Duodenal mucosa (tissue), 2 donors: ENCODE data around the gene GPC5.

ENCODE experiments used
- H3K27ac ChIP-seq: one replicate; pipeline ENCODE4 v1.7.0; 2013; ENCODE audit warnings: low read depth, low read length
- H3K27me3 ChIP-seq, 2 donors: one replicate each; pipeline ENCODE4 v1.7.0; 2013; ENCODE audit warnings: low read length in 2 of 2, control low read depth in 1 of 2; ENCODE audit not compliant: insufficient read depth in 2 of 2, control insufficient read depth in 1 of 2
- H3K36me3 ChIP-seq, 2 donors: one replicate each; pipeline ENCODE4 v1.7.0; 2013; ENCODE audit warnings: low read length in 2 of 2, control low read depth in 1 of 2; ENCODE audit not compliant: insufficient read depth in 2 of 2, control insufficient read depth in 1 of 2
- H3K4me1 ChIP-seq, 2 donors: one replicate each; pipeline ENCODE4 v1.7.0; 2013; ENCODE audit warnings: low read length in 2 of 2, control low read depth in 1 of 2; ENCODE audit not compliant: insufficient read depth in 2 of 2, control insufficient read depth in 1 of 2
- H3K4me3 ChIP-seq, 2 donors: one replicate each; pipeline ENCODE4 v1.7.0; 2013; ENCODE audit warnings: low read length in 2 of 2, low read depth in 1 of 2
- H3K9ac ChIP-seq, 2 donors: one replicate each; pipeline ENCODE4 v1.7.0; 2013; ENCODE audit warnings: low read length in 2 of 2, low read depth in 1 of 2
- H3K9me3 ChIP-seq, 2 donors: one replicate each; pipeline ENCODE4 v1.7.0; 2013; ENCODE audit warnings: low read length in 2 of 2, control low read depth in 1 of 2; ENCODE audit not compliant: control insufficient read depth in 1 of 2

The GPC5 gene

GRCh38 chr13:92224052-92224821, 825.8 kb downstream of the GPC5 start:
- Histone ChIP-seq H3K9me3 (no peaks in the 10 kb centered on the region), H3K9ac (no peak overlapping the region), H3K27ac (no peak overlapping the region), H3K4me1 (peaks cover 0 to 5% of the 10 kb centered on the region in 2 donors), H3K36me3 (no peaks in the 10 kb centered on the region), H3K27me3 (no peaks in the 10 kb centered on the region), H3K4me3 (no peak overlapping the region)

DNA sequence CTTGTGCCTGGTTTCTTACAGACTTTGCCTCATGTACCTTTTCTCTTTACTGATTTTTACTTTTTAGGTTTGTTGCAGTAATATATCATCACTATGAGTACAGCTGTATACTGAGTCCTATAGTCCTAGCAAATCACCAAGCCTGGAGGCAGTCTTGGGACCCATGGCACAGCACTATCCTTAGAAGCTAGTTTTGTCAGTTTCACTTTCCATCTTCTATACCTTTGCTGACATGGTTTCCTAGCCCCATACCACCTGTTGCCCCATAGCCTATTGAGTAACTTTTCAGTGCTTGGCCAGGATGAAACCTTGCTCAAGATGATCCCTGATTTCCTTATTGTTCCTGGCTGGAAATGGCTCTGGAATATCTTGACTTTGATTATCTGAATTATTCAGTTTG, 826.4 kb downstream of the GPC5 start:
- H3K27me3 ChIP-seq: no peaks in the 10 kb centered on the region
- no peak overlapping the region for H3K27ac ChIP-seq
- H3K36me3 ChIP-seq: no peaks in the 10 kb centered on the region
- H3K9me3 ChIP-seq: no peaks in the 10 kb centered on the region
- H3K9ac ChIP-seq: no peak overlapping the region
- peaks cover 0 to 5% of the 10 kb centered on the region in 2 donors for H3K4me1 ChIP-seq
- H3K4me3 ChIP-seq: peak overlapping the region in 1 of 2 donors; percentile 10

DNA sequence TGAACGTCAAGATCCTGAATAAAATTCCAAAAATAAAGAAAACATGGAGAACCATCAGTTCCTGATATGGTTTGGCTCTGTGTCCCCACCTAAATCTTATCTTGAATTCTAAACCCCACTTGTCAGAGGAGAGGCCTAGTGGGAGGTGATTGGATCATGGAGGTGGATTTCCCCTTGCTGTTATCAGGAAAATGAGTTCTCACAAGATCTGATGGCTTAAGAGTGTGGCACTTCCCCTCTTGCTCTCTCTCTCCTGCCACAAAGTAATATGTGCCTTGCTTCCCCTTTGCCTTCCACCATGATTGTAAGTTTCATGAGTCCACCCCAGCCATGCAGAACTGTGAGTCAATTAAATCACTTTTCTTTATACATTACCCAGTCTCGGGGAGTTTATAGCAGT, 827.4 kb downstream of the GPC5 start:
- H3K9ac ChIP-seq: no peak overlapping the region
- H3K27me3 ChIP-seq: no peaks in the 10 kb centered on the region
- no peaks in the 10 kb centered on the region for H3K36me3 ChIP-seq
- no peak overlapping the region for H3K27ac ChIP-seq
- no peak overlapping the region for H3K4me3 ChIP-seq
- H3K9me3 ChIP-seq: no peaks in the 10 kb centered on the region
- H3K4me1 ChIP-seq: peaks cover 0 to 5% of the 10 kb centered on the region in 2 donors

DNA sequence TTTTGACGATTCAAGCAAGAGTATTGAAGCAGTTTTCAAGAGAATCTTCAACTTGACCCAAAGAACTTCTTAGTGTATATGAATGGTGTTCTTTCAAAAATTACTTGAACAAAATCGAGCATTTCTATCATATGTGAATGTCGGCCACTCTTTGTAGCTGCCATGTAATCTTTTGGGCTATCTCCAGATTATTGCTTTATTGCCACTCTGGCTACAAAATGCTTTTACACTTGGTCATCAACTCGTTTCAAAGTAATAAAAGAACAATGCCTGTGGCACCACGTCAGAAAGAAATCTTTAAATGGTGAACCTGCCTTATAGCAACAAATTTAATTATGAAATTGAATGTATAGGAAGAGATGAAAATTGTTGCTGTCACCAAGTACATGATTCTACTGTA, 834.5 kb downstream of the GPC5 start:
- no peaks in the 10 kb centered on the region for H3K27me3 ChIP-seq
- H3K36me3 ChIP-seq: no peaks in the 10 kb centered on the region
- no peak overlapping the region for H3K27ac ChIP-seq
- H3K9ac ChIP-seq: no peak overlapping the region
- peaks cover 0 to 4% of the 10 kb centered on the region in 2 donors for H3K4me1 ChIP-seq
- H3K4me3 ChIP-seq: no peak overlapping the region
- H3K9me3 ChIP-seq: no peaks in the 10 kb centered on the region

- no peaks in the 10 kb centered on the region for H3K9me3 ChIP-seq
- H3K27ac ChIP-seq: no peak overlapping the region
- no peaks in the 10 kb centered on the region for H3K4me1 ChIP-seq
- H3K4me3 ChIP-seq: no peak overlapping the region
- H3K27me3 ChIP-seq: no peaks in the 10 kb centered on the region
- H3K36me3 ChIP-seq: no peaks in the 10 kb centered on the region
- no peak overlapping the region for H3K9ac ChIP-seq
These were observed 853.3 kb downstream of the GPC5 start for GRCh38 chr13:92251671-92252210.

- Histone ChIP-seq H3K9me3 (no peaks in the 10 kb centered on the region), H3K9ac (no peak overlapping the region), H3K36me3 (no peaks in the 10 kb centered on the region), H3K27me3 (no peaks in the 10 kb centered on the region), H3K27ac (no peak overlapping the region), H3K4me1 (no peaks in the 10 kb centered on the region), H3K4me3 (no peak overlapping the region)
These were observed 857.1 kb downstream of the GPC5 start for GRCh38 chr13:92255526-92255925.

DNA sequence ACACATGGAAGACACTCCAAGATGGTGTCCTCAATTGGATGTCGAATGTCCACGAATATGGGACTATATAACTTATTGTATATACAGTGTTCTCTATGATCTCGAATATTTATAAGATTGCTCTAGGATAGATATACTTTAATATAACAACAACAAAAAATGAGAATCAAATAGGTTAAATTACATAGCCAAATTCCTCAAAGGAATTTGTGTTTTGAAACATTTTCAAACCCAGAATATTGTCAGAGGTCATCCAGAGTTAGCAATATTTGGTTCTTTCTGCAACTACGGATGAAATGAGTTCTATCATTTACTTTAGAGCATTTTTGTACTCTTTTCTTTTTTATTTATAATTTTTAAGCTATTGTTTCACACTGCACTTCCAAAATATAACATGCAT, 857.8 kb downstream of the GPC5 start:
- H3K4me3 ChIP-seq: no peak overlapping the region
- no peaks in the 10 kb centered on the region for H3K4me1 ChIP-seq
- no peaks in the 10 kb centered on the region for H3K27me3 ChIP-seq
- no peaks in the 10 kb centered on the region for H3K9me3 ChIP-seq
- H3K27ac ChIP-seq: no peak overlapping the region
- no peaks in the 10 kb centered on the region for H3K36me3 ChIP-seq
- H3K9ac ChIP-seq: no peak overlapping the region

DNA sequence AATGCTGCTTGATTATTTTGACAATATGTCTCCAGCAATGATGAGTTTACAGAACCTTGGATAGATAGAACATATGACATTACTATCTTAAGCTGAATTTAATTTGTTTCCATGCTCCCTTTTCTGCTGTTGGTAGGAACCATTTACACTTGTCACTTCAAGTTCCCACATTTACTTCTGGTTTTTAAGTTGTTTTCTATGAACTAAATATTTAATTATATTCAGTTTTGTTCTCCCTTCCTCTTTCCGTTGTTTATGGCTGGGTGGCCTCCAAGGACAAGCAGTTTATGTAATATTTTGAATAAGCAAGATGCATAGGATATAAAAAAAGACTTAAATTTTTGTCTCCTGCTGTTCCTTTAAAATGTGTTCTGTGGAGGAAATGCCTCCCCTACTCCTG, 860.6 kb downstream of the GPC5 start:
- H3K4me1 ChIP-seq: no peaks in the 10 kb centered on the region
- no peak overlapping the region for H3K4me3 ChIP-seq
- H3K27ac ChIP-seq: no peak overlapping the region
- no peaks in the 10 kb centered on the region for H3K36me3 ChIP-seq
- no peaks in the 10 kb centered on the region for H3K9me3 ChIP-seq
- no peaks in the 10 kb centered on the region for H3K27me3 ChIP-seq
- H3K9ac ChIP-seq: no peak overlapping the region

- no peak overlapping the region for H3K27ac ChIP-seq
- no peak overlapping the region for H3K9ac ChIP-seq
These were observed 861.1 kb downstream of the GPC5 start for GRCh38 chr13:92259523-92259922.

DNA sequence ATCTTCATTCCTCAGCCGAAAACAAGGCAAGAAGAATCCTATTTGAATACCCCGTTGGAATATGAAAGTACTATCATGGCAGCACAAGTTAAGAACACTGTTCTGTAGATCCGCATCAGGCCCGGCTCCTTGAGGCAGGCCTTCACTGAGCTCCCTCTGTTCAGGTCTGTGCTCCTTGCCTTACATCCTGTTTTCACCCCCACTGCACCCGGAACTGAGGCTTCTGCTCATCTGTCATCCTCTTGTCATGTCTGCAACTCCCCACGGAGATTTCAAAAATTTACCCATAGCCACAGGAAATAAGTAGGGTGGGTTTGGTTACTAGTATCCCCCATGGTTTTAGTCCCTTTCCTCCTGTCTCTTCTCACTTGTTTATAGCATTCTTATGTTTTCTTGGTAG, 861.9 kb downstream of the GPC5 start:
- no peaks in the 10 kb centered on the region for H3K9me3 ChIP-seq
- H3K36me3 ChIP-seq: no peaks in the 10 kb centered on the region
- H3K9ac ChIP-seq: no peak overlapping the region
- H3K27ac ChIP-seq: no peak overlapping the region
- H3K27me3 ChIP-seq: no peaks in the 10 kb centered on the region
- no peak overlapping the region for H3K4me3 ChIP-seq
- no peaks in the 10 kb centered on the region for H3K4me1 ChIP-seq

More at GRCh38 chr13:92259523-92259922, 861.1 kb downstream of the GPC5 start:
- no peaks in the 10 kb centered on the region for H3K27me3 ChIP-seq
- H3K9me3 ChIP-seq: no peaks in the 10 kb centered on the region
- H3K36me3 ChIP-seq: no peaks in the 10 kb centered on the region
- H3K4me1 ChIP-seq: no peaks in the 10 kb centered on the region
- H3K4me3 ChIP-seq: no peak overlapping the region
